Posterior cingulate gyrus (tissue), 11 donors: ENCODE data around the gene RBM33.

Experiments used
- DNase-seq, 10 donors: peaks; one replicate each; pipeline versions ENCODE4 v3.0.0 to v3.0.0-alpha.2; 2020 to 2021; ENCODE audit warnings: mixed read lengths in 3 of 10
- intact Hi-C: fragments of 100-400 bp; cut with DNase I; formaldehyde crosslinking; loops from one replicate; pipeline ENCODE4 v1.15.1; 2023

RBM33 gene

DNA sequence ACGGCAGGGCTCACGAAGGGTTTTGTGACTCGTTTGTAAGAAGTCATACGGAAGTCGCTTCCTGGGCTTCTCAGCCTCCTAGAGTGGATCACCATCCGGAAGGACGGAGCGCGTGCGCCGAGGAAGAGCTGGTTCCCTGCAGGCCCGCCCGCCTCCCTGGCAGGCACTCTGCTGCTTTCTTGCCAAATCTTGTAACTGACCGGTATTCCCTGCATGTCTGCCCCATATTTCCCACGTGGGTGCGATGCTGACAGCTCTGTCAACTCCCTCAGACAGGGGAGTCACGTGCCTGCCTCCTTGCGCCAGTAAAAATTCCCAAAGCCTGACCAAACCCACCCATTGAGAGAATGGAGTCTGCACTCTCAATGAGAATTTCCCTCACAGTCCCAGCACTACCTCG, 155.1 kb downstream of the RBM33 start:
- intact Hi-C loops, result loop anchor here (5.0 kb wide), 1 partner anchor 963 kb away; no protein-coding TSS in a partner anchor
- peak in 3 of 10 donors; percentile 78 to 80 (median 80) for DNase-seq

DNA sequence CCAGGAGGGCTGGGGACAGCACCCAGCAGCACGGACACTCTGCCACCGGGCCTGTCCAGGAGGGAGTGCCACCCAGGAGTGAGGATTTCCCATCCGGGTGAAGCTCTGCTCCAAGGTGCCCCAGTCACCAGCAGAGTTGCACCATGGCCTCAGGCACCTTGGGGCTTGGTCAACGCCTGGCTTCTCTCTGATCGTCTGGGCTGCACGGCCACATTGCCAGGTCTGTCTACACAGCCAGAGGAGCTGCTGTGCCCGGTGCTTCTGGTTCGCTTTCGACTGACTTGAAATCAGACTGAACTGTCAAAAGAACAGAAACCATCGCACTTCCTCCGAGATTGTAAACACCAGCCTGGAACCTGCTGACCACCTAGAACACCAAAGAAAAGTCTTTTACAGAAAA, 155.8 kb downstream of the RBM33 start:
- intact Hi-C loops, result no loop called here
- peak in 1 of 10 donors; percentile 43 for DNase-seq

DNA sequence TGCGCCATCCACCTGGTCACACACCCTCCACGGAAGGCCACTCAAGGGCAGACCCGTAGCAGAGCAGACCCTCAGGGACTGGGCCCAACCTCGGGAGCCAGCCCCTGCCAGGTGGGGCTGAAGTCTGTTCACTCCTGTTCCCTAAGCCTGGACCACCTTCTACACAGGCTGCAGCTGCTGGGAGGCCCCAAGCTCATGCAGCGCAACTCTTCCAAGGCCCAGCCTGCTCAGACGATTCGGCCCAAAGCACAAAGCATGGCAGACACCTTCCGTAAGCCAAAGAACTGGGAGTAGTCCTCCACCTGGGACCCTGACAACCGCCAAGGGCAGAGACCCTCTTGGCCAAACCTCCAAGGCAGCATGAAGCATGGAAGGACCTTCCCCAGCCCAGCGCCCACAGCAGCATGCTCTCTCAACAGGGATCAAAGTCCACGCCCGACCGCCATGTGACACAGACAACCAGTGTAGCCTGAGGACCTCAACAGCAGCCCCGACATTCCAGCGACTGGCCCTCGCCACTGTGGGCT, 156.3 kb downstream of the RBM33 start:
- DNase-seq, result peak in 2 of 10 donors; percentile 61 to 80
- intact Hi-C loops, result no loop called here

DNA sequence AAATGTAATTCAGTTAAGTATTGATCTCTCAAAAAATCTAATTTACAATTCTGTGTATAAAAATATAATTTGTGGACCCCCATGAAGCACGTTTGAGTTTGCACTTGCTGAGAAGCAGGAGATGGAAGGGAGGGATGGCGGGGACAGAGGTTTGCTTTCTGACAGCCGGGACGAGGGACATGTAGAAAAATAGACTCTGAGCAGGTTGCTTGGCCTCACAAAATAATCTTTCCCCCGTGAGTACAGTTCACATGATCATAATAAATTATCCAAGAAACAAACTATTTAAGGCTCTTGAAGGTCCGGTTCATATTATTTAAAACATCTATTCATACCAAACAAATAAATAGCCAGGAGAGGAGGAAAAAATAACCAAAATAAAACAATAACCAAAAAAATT, 157.8 kb downstream of the RBM33 start:
- peak in 1 of 10 donors; percentile 50 for DNase-seq
- intact Hi-C loops, result no loop called here

DNA sequence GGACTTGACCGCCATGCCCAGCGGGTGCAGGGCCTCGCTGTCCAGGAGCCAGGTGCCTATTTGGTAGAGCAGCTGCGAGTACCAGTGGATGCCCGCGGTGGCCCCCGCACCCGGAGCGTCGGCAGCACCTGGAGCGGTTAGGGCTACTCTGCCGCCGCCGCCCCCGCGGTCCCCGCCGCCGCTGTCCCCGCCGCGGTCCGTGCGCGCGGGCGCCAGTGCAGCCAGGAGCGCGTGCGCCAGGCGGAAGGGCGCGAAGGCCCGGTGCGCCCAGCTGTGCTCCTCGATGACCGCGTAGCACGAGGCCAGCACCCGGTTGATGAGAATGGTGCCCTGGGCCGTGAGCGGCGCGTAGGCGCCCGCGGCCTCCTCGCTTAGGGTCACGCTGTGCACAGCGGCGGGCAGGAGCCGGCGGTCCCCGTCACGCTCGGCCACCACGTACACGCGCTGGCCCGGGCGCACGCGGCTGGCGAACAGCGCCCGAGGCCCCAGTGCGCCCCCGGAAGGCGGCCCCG, 158.5 kb downstream of the RBM33 start:
- intact Hi-C loops, result no loop called here
- DNase-seq, result peak in 1 of 10 donors; percentile 79

DNA sequence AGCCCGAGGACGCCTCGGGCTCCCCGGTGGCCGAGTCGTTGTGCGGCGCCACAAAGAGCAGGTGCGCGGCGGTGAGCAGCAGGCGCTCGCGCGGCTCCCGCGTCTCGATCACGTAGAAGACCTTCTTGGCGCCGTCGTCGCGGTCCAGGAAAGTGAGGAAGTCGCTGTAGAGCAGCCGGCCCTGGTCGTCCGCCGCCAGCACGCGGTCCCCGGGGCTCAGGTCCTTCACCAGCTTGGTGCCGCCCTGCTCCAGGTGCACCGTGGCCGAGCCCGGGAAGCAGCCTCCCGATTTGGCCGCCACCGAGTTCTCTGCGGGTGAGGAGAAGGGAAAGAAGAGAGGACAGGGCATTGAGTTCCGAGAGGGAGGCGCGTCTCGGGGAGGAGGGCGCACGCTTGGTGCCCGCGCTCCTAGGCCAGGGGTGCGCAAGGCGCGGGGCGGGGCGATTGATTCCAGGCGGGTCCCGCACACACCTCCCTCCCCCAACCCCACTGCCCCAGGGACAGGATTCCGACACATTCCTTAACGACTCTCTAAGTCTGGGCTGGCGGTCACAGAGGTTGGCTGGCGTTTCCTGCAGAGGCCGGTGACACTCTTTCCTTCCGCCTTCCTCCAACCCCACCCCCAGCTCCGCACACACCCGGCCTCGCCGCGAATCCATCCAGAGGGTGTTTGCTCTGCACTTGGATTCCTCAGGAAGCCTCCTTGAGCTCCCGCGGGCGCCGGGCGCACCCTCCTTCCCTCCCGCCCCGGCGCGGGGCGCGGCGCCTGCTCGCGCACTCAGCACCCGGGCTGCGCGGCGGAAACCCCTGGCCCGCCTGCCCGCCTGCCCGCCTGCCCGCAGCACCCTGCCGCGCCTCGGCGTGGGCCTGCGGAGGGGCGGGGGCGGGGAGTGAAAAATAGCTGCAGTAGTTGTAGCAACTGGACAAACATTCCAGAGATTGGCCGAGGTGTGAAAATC, 159.2 kb downstream of the RBM33 start:
- intact Hi-C loops, result no loop called here
- DNase-seq, result peak in 3 of 10 donors; percentile 69 to 83 (median 74)

DNA sequence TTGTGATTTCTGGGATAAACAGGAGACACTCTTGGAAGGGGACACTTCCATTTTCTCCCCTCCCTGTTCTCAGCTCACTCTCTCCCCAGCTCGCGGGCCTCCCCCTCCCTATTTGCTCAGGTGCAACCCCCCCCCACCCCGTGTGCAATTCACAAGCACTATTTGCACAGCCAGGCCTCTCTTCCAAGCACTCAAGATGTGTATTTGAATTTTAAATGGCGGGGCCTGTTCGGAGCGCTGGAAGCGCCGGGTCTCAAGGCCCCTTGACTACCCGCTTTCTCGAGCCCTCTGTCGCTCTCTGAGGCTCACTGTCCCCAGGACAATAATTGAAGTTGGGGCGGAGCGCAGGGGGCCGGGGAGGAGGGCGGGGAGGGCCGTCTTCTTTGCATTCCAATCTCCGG, 160.0 kb downstream of the RBM33 start:
- DNase-seq, result peak in 1 of 10 donors; percentile 16
- intact Hi-C loops, result no loop called here

DNA sequence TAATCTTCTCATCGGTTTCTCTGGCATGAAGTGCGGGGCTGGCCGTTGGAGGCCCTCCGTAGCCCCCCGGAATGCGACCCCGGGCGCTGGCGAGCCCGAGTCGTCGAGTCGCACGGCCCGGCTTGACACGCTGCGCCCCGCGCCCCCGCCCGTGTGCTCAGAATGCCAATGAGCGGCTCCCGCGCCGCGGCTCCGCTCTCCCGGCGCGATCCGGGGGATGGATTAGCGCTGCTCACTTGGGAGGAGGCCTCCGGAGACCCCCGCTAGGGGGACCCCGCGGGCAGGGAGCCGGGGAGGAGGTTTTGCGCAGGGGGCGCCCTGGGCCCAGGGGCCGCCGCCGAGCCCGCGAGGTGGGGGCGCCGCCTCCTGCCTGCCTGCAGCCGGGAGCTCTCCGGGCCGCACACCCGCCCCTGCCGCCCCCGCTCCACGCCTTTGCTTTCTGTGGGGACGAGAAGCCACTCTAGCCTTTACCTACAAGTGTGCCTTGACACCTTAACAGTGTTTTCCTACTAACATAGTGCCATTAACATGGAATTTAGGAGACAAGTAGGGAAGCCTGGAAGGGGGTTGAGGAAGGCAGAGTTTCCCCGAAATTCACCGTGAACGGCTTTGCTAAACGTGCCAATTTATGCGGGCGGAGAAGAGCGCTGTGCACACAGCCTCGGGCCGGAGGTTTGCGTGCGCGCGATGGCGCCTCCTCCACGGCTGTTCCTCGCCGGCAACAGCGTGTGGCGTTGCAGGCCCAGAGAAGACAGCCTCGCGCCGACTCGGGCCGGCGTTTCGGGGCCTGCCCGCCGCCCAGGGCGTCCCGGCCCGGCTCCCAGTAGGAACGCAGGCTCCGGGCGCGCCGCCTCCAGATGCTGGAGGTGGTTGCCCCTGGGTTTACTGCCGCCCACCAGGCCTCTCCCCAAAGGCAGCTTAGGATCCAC, 160.7 kb downstream of the RBM33 start:
- DNase-seq, result peak in 9 of 10 donors; percentile 39 to 96 (median 69)
- intact Hi-C loops, result no loop called here

DNA sequence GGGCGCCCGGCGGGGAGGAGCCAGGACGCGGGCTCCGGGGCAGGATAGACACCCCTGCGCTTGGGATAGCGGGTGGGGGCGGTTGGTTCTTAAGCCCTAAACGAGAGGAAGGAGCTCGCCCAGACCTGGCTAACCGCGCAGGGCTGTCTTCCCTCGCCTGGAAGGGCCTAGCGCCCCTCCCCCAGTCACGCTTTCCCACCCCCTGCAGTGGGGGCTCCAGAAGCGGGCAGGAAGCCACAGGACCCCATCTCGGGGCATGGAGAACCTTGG, 161.3 kb downstream of the RBM33 start:
- intact Hi-C loops, result no loop called here
- no peak for DNase-seq

DNA sequence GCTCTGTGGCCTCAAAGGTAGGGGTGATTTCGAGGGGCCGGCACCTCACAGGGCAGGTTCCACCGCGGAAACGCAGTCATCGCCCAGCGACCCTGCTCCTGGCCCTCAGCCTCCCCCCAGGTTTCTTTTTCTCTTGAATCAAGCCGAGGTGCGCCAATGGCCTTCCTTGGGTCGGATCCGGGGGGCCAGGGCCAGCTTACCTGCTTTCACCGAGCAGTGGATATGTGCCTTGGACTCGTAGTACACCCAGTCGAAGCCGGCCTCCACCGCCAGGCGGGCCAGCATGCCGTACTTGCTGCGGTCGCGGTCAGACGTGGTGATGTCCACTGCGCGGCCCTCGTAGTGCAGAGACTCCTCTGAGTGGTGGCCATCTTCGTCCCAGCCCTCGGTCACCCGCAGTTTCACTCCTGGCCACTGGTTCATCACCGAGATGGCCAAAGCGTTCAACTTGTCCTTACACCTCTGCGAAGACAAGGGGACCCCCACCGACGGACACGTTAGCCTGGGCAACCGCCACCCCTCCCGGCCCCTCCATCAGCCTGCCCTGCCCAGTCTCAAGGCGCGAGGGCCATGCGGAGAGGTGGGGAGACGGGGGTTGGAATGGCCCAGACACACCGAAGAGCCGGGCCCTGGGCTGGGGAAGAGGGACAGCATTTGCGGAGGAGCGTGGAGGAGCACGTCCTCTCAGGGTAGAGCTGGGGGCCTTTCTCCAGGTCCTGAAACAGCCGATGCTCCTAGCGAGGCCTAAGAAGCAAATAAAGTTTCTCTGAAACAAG, 161.8 kb downstream of the RBM33 start:
- peak in 1 of 10 donors; percentile 79 for DNase-seq
- intact Hi-C loops, result no loop called here

DNA sequence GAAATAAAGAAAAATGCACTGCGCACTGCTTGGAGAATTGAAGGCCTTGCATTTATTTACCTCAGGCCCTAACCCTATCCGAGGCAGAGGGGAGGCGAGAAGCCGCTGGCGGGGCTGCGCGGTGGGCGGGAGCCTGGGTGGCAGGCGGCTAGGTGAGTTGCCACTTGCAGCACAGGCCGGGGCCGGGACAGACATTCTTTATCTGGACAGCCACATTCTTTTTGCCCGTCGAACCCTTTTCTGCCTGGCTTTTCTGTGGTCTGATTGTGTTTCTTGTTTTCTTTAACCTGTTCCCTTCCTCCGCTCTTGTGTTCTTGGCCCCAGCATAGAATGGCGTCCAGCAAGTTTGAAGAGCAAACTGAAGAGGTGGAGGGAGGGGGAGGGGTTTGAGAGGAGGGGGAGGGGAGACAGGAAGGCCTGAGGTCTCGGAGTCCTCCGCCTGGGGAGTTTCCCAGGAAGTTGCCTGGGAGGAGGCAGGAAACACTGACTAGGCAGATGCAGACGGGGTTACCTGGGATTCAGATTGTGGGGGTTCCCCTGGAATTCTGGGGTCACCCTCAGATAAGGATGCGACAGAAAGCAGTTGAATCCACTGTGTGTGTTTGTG, 162.7 kb downstream of the RBM33 start:
- intact Hi-C loops, result no loop called here
- DNase-seq, result peak in 1 of 10 donors; percentile 86

DNA sequence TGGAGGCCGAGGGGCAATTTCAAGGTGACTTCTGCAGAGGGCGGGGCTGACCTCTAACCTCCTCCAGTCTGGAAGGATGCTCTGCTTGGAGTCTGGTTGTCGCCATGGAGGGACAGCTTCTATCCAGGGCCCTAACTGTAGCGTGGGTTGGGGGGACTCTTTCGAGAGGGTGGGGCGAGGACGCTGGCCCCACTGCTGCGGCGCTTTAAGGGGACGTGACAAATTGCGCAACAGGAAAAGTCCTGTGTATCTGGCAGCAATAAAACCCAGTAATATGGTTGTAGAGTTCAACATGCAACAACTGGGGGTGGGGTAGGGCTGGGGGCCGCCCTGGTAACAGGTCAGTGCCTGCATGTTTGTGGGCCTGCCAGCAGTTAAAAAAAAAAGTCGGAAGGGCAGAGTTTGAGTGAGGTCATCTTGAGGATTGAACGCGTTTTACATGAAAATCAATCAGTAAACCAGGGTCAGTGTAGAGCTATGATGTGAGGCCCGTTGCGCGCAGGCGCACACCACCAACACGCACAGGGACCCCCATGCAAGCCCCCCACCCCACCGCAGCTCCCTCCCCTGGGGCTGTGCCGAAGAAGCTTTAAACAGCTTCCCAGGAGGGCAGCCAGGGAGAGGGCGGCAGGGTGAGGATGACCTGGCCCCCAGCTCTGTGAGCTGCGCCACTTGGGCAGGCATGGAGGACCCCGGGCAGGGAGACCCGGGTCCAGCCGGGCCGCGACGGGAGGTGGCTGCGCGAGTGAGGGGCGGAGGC, 163.5 kb downstream of the RBM33 start:
- peak in 1 of 10 donors; percentile 64 for DNase-seq
- intact Hi-C loops, result no loop called here

DNA sequence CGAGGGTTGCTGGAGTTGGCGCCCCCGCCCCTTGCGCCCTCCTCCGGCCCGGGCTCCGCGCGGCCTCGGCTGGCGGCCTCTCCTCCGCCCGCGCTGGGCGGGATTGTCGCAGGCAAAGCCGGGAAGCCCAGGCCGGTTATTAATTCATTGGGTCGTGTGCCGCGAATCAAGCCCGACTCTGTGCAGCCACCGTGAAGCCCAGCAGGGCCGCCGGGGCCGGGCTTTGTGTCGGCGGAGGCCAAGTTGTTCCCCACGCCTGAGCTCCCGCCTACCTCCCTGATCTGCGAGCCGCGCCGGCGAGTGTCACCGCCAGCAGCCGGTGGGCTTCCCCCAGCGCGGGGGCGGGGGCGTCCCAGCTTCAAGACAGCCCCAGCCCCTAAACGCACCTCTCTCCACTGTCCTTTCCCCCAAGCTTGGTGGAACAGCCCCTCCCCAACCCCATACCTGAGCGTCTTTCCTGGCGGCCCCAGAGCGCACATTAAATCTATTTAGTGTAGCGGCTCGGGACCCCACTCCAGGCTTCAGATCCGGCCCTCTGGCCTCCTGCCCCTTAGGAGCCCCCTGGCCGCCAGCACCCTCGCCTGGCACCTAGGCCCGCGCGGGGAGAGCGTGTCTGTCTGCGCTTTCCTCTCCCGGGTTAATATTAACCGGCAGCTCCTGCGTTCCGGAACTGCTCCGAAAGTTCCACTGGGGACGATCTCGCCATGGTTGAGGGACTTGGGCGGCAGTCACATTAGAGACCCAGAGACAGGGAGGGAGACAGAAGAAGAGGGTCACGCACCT, 164.3 kb downstream of the RBM33 start:
- intact Hi-C loops, result no loop called here
- peak in 3 of 10 donors; percentile 77 to 84 (median 78) for DNase-seq

DNA sequence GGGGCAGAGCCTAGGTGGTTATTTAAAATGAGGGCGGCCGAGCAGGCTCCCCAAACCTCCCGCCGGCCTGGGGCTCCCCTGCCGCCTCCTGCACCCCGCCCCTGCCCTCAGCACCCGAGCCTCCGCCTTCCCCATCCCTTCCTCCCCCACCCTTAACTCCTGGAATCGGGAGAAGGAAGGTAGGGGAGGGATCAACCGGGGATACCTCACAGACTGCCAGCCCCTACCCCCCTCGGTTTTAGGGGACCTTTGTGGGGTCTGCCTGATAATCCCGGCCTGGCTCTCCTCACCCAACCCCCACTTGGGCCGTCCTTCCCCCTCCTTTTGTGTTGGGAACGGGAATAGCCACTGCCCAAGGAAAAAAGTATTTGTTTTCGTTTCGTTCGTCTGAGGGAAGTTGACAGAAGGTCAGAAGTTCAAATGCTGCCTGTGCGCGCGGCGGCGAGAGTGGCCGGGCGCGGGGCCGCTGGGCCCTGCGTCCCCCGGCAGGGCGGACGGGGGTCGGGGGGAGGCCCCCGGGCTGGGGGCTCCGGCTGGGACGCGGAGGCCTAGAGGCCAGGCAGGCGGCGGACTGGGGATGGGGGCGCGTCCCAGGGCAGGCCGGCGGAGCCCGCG, 165.0 kb downstream of the RBM33 start:
- peak in 2 of 10 donors; percentile 56 to 62 for DNase-seq
- intact Hi-C loops, result no loop called here

DNA sequence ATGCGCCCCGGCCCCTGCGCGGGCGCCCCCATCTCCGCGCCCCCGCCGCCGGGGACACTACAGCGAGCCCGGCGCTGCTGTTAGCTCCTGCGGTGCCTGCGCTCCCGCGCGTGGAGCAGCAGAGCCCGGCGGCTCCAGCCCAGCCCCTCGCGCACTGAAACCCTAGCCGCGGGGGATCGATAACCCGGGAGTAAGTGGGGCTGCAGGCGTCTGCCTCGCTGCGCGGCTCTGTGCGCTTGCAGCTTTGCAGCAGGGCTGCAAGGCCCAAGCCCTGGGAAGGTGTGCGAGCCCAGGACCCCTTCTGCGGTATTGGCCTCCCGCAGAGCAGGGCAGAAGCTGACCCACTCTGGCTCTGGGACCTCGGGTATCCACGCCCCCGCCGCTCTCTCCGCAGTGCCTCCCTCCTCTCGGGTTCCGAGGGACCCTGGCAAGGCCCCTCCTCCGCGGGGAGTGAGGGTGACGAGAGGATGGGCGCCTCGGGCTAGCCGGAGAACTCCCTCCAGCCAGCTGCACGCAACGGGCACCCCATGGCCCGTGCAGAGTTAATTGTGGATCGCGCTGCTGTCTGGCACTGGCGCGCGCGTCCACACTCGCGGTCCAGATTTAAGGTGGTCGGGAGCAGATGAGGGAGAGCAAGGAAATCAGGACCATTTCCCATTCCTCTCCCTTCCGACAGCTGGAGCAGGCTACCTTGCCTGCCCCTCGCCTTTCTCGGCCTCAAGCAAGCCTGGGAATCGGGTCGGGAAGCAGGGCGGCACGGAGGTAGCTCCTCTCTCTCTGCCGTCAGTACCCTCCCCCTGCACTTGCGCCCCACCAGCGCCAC, 165.7 kb downstream of the RBM33 start:
- intact Hi-C loops, result no loop called here
- DNase-seq, result peak in 3 of 10 donors; percentile 85 to 91 (median 88)

DNA sequence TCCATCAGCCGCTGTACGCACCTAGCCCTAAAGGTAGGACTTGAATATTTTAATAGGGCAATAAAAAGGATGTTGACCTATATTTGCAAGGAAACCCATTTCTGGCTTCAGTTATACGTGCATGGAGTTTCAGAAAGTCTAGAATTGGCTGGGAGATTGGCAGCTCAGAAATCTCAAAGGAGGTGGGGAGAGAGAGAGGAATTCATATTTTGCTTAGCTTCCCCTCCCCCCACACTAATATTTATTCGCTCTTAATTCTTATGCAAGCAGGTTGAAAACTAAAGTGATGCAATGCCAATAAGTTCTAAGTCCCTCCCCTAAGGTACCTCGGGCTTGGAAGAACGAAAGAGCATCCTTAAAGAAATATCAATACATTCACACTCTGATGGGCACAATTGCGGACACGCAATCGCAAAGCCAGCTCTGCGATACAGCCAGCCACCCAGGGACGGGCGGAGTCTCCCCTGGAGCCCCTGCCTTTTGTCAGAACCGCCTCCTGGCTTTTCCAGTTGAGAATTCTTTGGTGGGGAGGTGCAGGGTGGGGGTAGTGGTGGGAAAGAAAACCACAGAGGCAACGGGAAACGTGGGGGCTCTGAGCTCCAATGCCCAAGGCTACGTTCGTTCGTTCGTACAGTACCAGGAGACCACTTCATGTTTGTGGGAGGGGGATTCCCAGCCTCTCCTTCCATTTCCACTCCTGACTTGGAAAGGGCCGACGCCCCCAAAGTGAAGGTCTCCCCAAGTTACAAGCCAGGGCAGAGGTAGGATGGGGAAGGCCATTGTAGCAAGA, 166.5 kb downstream of the RBM33 start:
- peak in 3 of 10 donors; percentile 62 to 80 (median 62) for DNase-seq
- intact Hi-C loops, result no loop called here
